IMR-90 (cell line): Measurements from ENCODE around the gene NFATC1. TPM values are rescaled to one million over a fixed set of nuclear protein-coding genes. Genes with fewer than 3 reads are reported as not detected.

Experiments used
- ATAC-seq: fragments of 200-7000 bp; cut with Tn5 transposase; 2 replicates; pipeline ENCODE4 v1.9.1; 2020; ENCODE audit warnings: low read depth, mild to moderate bottlenecking, moderate library complexity
- BruUV-seq: library from RNA; stranded (reverse); fragments of 400-500 nt; replicated peaks from 2 replicates; lab custom pipeline; 2021; lab: Mats Ljungman, UMichigan
- CTCF ChIA-PET: fragments of 300-600 bp; formaldehyde crosslinking; extraction: SDS; loops from one replicate; lab custom pipeline; 2021; ENCODE audit warnings: antibody characterized with exemption; lab: Yijun Ruan, JAX
- POLR2A ChIA-PET: fragments of 300-600 bp; sonication (Branson Sonifier 250); formaldehyde crosslinking; loops from one replicate; lab custom pipeline; 2022; ENCODE audit warnings: antibody characterized with exemption; ENCODE audit not compliant: unreplicated experiment; lab: Charles Lee
- DNase-seq: peaks from one replicate; pipeline ENCODE4 v3.0.0; 2013
- H2AFZ ChIP-seq: replicated peaks from 2 replicates; pipeline ENCODE3; 2013; ENCODE audit warnings: low read length, mild to moderate bottlenecking; ENCODE audit not compliant: poor library complexity
- H2AK5ac ChIP-seq: 2 replicates; pipeline ENCODE4 v1.6.1; 2013; ENCODE audit warnings: low read depth, low read length, inconsistent platforms
- H2AK9ac ChIP-seq: replicated peaks from 2 replicates; pipeline ENCODE3; 2013; ENCODE audit warnings: mild to moderate bottlenecking, low read depth, low read length, moderate library complexity; ENCODE audit not compliant: poor library complexity
- H2BK120ac ChIP-seq: 2 replicates; pipeline ENCODE4 v1.6.1; 2013; ENCODE audit warnings: low read depth, low read length, inconsistent platforms
- H2BK15ac ChIP-seq: 3 replicates; pipeline ENCODE4 v1.6.1; 2013; ENCODE audit warnings: low read depth, low read length, inconsistent platforms
- H2BK20ac ChIP-seq: 2 replicates; pipeline ENCODE4 v1.6.1; 2013; ENCODE audit warnings: low read depth, mild to moderate bottlenecking, inconsistent platforms, low read length, moderate library complexity
- H2BK5ac ChIP-seq: 2 replicates; pipeline ENCODE4 v1.6.1; 2013; ENCODE audit warnings: mild to moderate bottlenecking, low read depth, low read length, inconsistent platforms; ENCODE audit not compliant: poor library complexity, severe bottlenecking
- H3K14ac ChIP-seq: replicated peaks from 2 replicates; pipeline ENCODE4 v1.6.1; 2013; ENCODE audit warnings: low read depth, low read length, inconsistent platforms
- H3K18ac ChIP-seq: 2 replicates; pipeline ENCODE4 v1.6.1; 2013; ENCODE audit warnings: low read depth, low read length, control low read depth
- H3K23ac ChIP-seq: 2 replicates; pipeline ENCODE4 v1.6.1; 2013; ENCODE audit warnings: low read depth, low read length, inconsistent platforms
- H3K27ac ChIP-seq: 2 replicates; pipeline ENCODE4 v1.5.1; 2013; ENCODE audit warnings: mild to moderate bottlenecking, control low read depth, low read length; ENCODE audit not compliant: insufficient read depth
- H3K27me3 ChIP-seq: 2 replicates; pipeline ENCODE4 v1.6.1; 2013; ENCODE audit warnings: low read length; ENCODE audit not compliant: control insufficient read depth, insufficient read depth
- H3K36me3 ChIP-seq: 2 replicates; pipeline ENCODE4 v1.6.1; 2013; ENCODE audit warnings: low read length, mixed read lengths; ENCODE audit not compliant: control insufficient read depth, insufficient read depth
- H3K4ac ChIP-seq: 2 replicates; pipeline ENCODE4 v1.6.1; 2013; ENCODE audit warnings: low read depth, low read length, inconsistent platforms
- H3K4me1 ChIP-seq: 2 replicates; pipeline ENCODE4 v1.6.1; 2013; ENCODE audit warnings: low read length, mixed read lengths; ENCODE audit not compliant: control insufficient read depth, insufficient read depth
- H3K4me2 ChIP-seq: 2 replicates; pipeline ENCODE4 v1.6.1; 2013; ENCODE audit warnings: low read depth, mild to moderate bottlenecking, control low read depth, low read length, moderate library complexity
- H3K4me3 ChIP-seq: 2 replicates; pipeline ENCODE4 v1.5.1; 2013; ENCODE audit warnings: low read depth, mild to moderate bottlenecking, control low read depth, low read length, moderate library complexity; ENCODE audit not compliant: insufficient read depth
- H3K56ac ChIP-seq: 2 replicates; pipeline ENCODE4 v1.6.1; 2013; ENCODE audit warnings: low read length, inconsistent platforms; ENCODE audit not compliant: insufficient read depth; ENCODE audit errors: extremely low read depth
- H3K79me1 ChIP-seq, 2 experiments: 2 replicates each; pipeline ENCODE4 v1.6.1; 2013; ENCODE audit warnings: low read length in 2 of 2, inconsistent platforms in 1 of 2, low read depth in 1 of 2
- H3K9ac ChIP-seq: 2 replicates; pipeline ENCODE4 v1.6.1; 2013; ENCODE audit warnings: low read depth, low read length, control low read depth
- H3K9me1 ChIP-seq: 2 replicates; pipeline ENCODE4 v1.6.1; 2013; ENCODE audit warnings: low read length, inconsistent platforms; ENCODE audit not compliant: insufficient read depth
- H3K9me3 ChIP-seq: 2 replicates; pipeline ENCODE4 v1.6.1; 2013; ENCODE audit warnings: low read length; ENCODE audit not compliant: control insufficient read depth, insufficient read depth
- H4K20me1 ChIP-seq: 2 replicates; pipeline ENCODE4 v1.6.1; 2013; ENCODE audit warnings: low read length, inconsistent platforms; ENCODE audit not compliant: insufficient read depth
- H4K5ac ChIP-seq: 2 replicates; pipeline ENCODE4 v1.6.1; 2013; ENCODE audit warnings: mild to moderate bottlenecking, low read depth, low read length, control low read depth
- H4K8ac ChIP-seq, 2 experiments: 2 replicates each; pipeline ENCODE4 v1.6.1; 2013; ENCODE audit warnings: low read depth in 2 of 2, low read length in 2 of 2, control low read depth in 1 of 2, inconsistent platforms in 1 of 2
- H4K91ac ChIP-seq: 2 replicates; pipeline ENCODE4 v1.6.1; 2013; ENCODE audit warnings: low read depth, low read length, inconsistent platforms; ENCODE audit not compliant: insufficient read depth
- BHLHE40 ChIP-seq: fragments of 150-350 bp; IDR thresholded peaks from 2 replicates; pipeline ENCODE4 v1.6.1; 2016; ENCODE audit warnings: mild to moderate bottlenecking, low read depth, low read length
- CEBPB ChIP-seq: IDR thresholded peaks from 2 replicates; pipeline ENCODE4 v1.6.1; 2012; ENCODE audit warnings: low read depth, low read length, improper control_type of control experiment
- ELK1 ChIP-seq: fragments of 150-350 bp; IDR thresholded peaks from 2 replicates; pipeline ENCODE4 v1.6.1; 2016; ENCODE audit warnings: low read depth, mild to moderate bottlenecking, low read length, moderate library complexity, borderline replicate concordance
- FOS ChIP-seq: fragments of 150-350 bp; IDR thresholded peaks from 2 replicates; pipeline ENCODE4 v1.6.1; 2016; ENCODE audit warnings: low read depth, low read length
- MAFK ChIP-seq: IDR thresholded peaks from 2 replicates; pipeline ENCODE4 v1.6.1; 2012; ENCODE audit warnings: low read depth, low read length, improper control_type of control experiment
- MAZ ChIP-seq: IDR thresholded peaks from 2 replicates; pipeline ENCODE4 v1.6.1; 2012; ENCODE audit warnings: low read depth, mild to moderate bottlenecking, low read length, improper control_type of control experiment, moderate library complexity, borderline replicate concordance
- MXI1 ChIP-seq: IDR thresholded peaks from 2 replicates; pipeline ENCODE4 v1.6.1; 2012; ENCODE audit warnings: low read depth, mild to moderate bottlenecking, low read length, moderate library complexity, borderline replicate concordance
- NFE2L2 ChIP-seq: fragments of 150-350 bp; IDR thresholded peaks from 2 replicates; pipeline ENCODE4 v1.6.1; 2016; ENCODE audit warnings: low read depth, mild to moderate bottlenecking, low read length
- POLR2A ChIP-seq: IDR thresholded peaks from 2 replicates; pipeline ENCODE4 v1.6.1; 2012; ENCODE audit warnings: mild to moderate bottlenecking, low read depth, low read length
- RCOR1 ChIP-seq: IDR thresholded peaks from 2 replicates; pipeline ENCODE4 v1.6.1; 2012; ENCODE audit warnings: mild to moderate bottlenecking, low read length, improper control_type of control experiment; ENCODE audit not compliant: insufficient replicate concordance
- RFX5 ChIP-seq: IDR thresholded peaks from 2 replicates; pipeline ENCODE4 v1.8.0; 2012; ENCODE audit warnings: low read depth, mild to moderate bottlenecking, low read length, moderate library complexity
- SMC3 ChIP-seq: fragments of 150-350 bp; IDR thresholded peaks from 2 replicates; pipeline ENCODE4 v1.6.1; 2016; ENCODE audit warnings: low read depth, mild to moderate bottlenecking, antibody characterized with exemption, low read length, moderate library complexity
- WGBS, 2 experiments: methylation state at CpG; one replicate each; pipeline versions ENCODE4 v1.1.5 to v1.1.7; 2013; ENCODE audit warnings: missing lambda C conversion rate in 2 of 2; ENCODE audit not compliant: insufficient read length in 1 of 2; ENCODE audit errors: extremely low coverage in 2 of 2; 5-methylcytosine and 5-hydroxymethylcytosine counted together
- dilution Hi-C: fragments of 300-500 bp; cut with HindIII; formaldehyde crosslinking; loops from one replicate; pipeline ENCODE4 v1.14.3; 2018; ENCODE audit warnings: low sequenced_read_pairs; ENCODE audit not compliant: unreplicated experiment
- in situ Hi-C: fragments of 300-500 bp; cut with MboI; formaldehyde crosslinking; loops from 3 replicates; pipeline ENCODE4 v1.14.3; 2019; ENCODE audit warnings: low sequenced_read_pairs, inconsistent platforms, mixed read lengths
- intact Hi-C: fragments of 100-400 bp; cut with micrococcal nuclease; formaldehyde crosslinking; loops from 2 replicates; pipeline ENCODE4 v1.10.0; 2022
- polyA plus RNA-seq, 3 experiments: library from polyadenylated mRNA; depleted of rRNA; stranded (reverse); fragments of >200 nt; gene quantifications; 2 replicates each; pipeline ENCODE4 v1.2.3, GENCODE V29; 2012; ENCODE audit warnings: low replicate concordance in 1 of 3
- total RNA-seq: library from RNA; depleted of rRNA; stranded (reverse); fragments of >200 nt; gene quantifications from 2 replicates; pipeline ENCODE4 v1.2.3, GENCODE V29; 2012

The NFATC1 gene
- total and polyA plus RNA-seq, 2 of the 4 experiments (the other 2 are of a cell fraction) = 0.36 to 1.8 TPM

DNA sequence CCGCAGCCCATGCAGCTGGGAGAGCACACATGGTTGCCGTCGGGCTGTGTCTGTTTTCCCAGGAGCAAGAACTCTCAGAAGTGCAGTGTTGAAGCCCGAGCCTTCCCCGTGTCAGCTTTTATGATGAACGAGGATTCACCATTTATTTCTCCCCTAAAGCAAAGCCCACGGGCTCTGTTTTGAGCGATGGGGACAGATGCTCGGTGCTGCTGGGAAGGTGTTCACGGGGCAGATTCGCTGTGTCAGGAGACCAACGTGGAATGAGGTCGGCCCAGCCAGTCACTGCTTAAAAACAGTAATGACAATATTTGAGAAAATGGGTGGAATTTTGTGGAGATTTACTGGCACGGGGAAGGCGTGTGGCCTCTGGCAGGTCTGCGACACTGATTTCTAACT lies 43.9 kb downstream of the NFATC1 start:
- in situ Hi-C loops (no loop called here), intact Hi-C loops (no loop called here)

More for the DNA sequence above, 43.9 kb downstream of the NFATC1 start:
- no peak overlapping the region for H4K91ac ChIP-seq
- H2AK5ac ChIP-seq = no peak overlapping the region
- no peak overlapping the region for H3K27ac ChIP-seq
- DNase-seq (no peak), ATAC-seq (no peak)
- H3K14ac ChIP-seq = no peak overlapping the region
- H3K4me3 ChIP-seq = no peak overlapping the region
- H2AK9ac ChIP-seq = no peak overlapping the region
- dilution Hi-C loops = no loop called here
- H3K9me3 ChIP-seq = no peaks in the 10 kb centered on the region
- no peak overlapping the region for H2AFZ ChIP-seq
- ChIA-PET POLR2A (no interaction called here), CTCF (no interaction called here)
- no peak overlapping the region for H3K4me2 ChIP-seq
- H3K9me1 ChIP-seq = no peaks in the 10 kb centered on the region
- no peak overlapping the region for H3K18ac ChIP-seq
- no peak overlapping the region for H3K23ac ChIP-seq
- H3K79me1 ChIP-seq = no peaks in the 10 kb centered on the region
- H3K4ac ChIP-seq = no peak overlapping the region
- H4K5ac ChIP-seq = no peak overlapping the region
- no peak overlapping the region for H2BK15ac ChIP-seq
- no peaks in the 10 kb centered on the region for H3K27me3 ChIP-seq
- H3K9ac ChIP-seq = no peak overlapping the region
- H4K20me1 ChIP-seq = no peaks in the 10 kb centered on the region; the same call in 1 of the 2 replicates
- no peaks in the 10 kb centered on the region for H3K36me3 ChIP-seq
- no peak overlapping the region for H2BK120ac ChIP-seq
- no TSS peak for BruUV-seq
- H4K8ac ChIP-seq = no peak overlapping the region
- H2BK20ac ChIP-seq = no peak overlapping the region
- 81% methylated on average over 8 of the region's 16 CpGs; no CpG with 5 or more reads in 1 of the 2 experiments for WGBS, 2 experiments
- TF ChIP-seq NFE2L2 (no peak), BHLHE40 (no peak), MAFK (no peak), POLR2A (no peak), MXI1 (no peak), FOS (no peak), CEBPB (no peak), RCOR1 (no peak), ELK1 (no peak), MAZ (no peak), RFX5 (no peak), SMC3 (no peak)
- H2BK5ac ChIP-seq = no peak overlapping the region
- no peaks in the 10 kb centered on the region for H3K4me1 ChIP-seq
- H3K56ac ChIP-seq = no peak overlapping the region
